SK-N-SH treated with all-trans-retinoic acid at 6 μM for 48 hours (cell line): ENCODE data around the gene TNFSF11.

Source experiments
- ARNTL ChIP-seq: fragments of 450-650 bp; formaldehyde crosslinking; IDR thresholded peaks from 2 replicates; pipeline ENCODE4 v1.5.0; 2020; ENCODE audit warnings: low read depth, mild to moderate bottlenecking, moderate library complexity, borderline replicate concordance
- BACH2 ChIP-seq: fragments of 250-450 bp; sonication (Bioruptor Pico); IDR thresholded peaks from 2 replicates; pipeline ENCODE4 v1.9.0; 2021; ENCODE audit warnings: mild to moderate bottlenecking, borderline replicate concordance
- CREB5 ChIP-seq: fragments of 250-450 bp; sonication (Bioruptor Pico); IDR thresholded peaks from 2 replicates; pipeline ENCODE4 v1.5.1; 2020; ENCODE audit warnings: low read depth, mild to moderate bottlenecking, moderate library complexity
- ESRRG ChIP-seq: fragments of 250-450 bp; sonication (Bioruptor Pico); IDR thresholded peaks from 2 replicates; pipeline ENCODE4 v1.6.1; 2021; ENCODE audit warnings: mild to moderate bottlenecking
- GLIS3 ChIP-seq: fragments of 250-450 bp; sonication (Bioruptor Pico); IDR thresholded peaks from 2 replicates; pipeline ENCODE4 v1.5.0; 2020; ENCODE audit warnings: mild to moderate bottlenecking, moderate library complexity
- PATZ1 ChIP-seq: fragments of 250-450 bp; sonication (Bioruptor Pico); IDR thresholded peaks from 2 replicates; pipeline ENCODE4 v1.8.0; 2020; ENCODE audit warnings: mild to moderate bottlenecking, moderate library complexity, borderline replicate concordance
- RARB ChIP-seq: fragments of 250-450 bp; sonication (Bioruptor Pico); IDR thresholded peaks from 2 replicates; pipeline ENCODE4 v1.8.0; 2021; ENCODE audit warnings: mild to moderate bottlenecking, moderate library complexity
- TOX ChIP-seq: fragments of 250-450 bp; sonication (Bioruptor Pico); IDR thresholded peaks from 2 replicates; pipeline ENCODE4 v1.8.0; 2021; ENCODE audit warnings: mild to moderate bottlenecking, moderate library complexity, borderline replicate concordance
- TSHZ2 ChIP-seq: fragments of 250-450 bp; sonication (Bioruptor Pico); IDR thresholded peaks from 2 replicates; pipeline ENCODE4 v1.5.0; 2020; ENCODE audit warnings: mild to moderate bottlenecking, moderate library complexity
- ZC3H10 ChIP-seq: fragments of 250-450 bp; sonication (Bioruptor Pico); IDR thresholded peaks from 2 replicates; pipeline ENCODE4 v1.5.1; 2021; ENCODE audit warnings: mild to moderate bottlenecking, moderate library complexity
- ZFP30 ChIP-seq: fragments of 450-650 bp; formaldehyde crosslinking; IDR thresholded peaks from 2 replicates; pipeline ENCODE4 v1.5.0; 2022; ENCODE audit warnings: mild to moderate bottlenecking, moderate library complexity
- ZNF565 ChIP-seq: fragments of 450-650 bp; formaldehyde crosslinking; conservative IDR thresholded peaks from 2 replicates; pipeline ENCODE4 v1.5.0; 2020; ENCODE audit warnings: low read depth, mild to moderate bottlenecking, moderate library complexity
- ZNF70 ChIP-seq: fragments of 450-650 bp; formaldehyde crosslinking; IDR thresholded peaks from 2 replicates; pipeline ENCODE4 v1.5.0; 2020; ENCODE audit warnings: mild to moderate bottlenecking, moderate library complexity

GRCh38 chr13:42638886-42639285 is 64.9 kb downstream of the TNFSF11 start:
- TF ChIP-seq ZNF565 (CRISPR knock-in tag): no peak
- TF ChIP-seq GLIS3 (CRISPR knock-in tag): no peak
- TF ChIP-seq ZNF70 (CRISPR knock-in tag): no peak
- no peak for TF ChIP-seq ESRRG (CRISPR knock-in tag)
- no peak for TF ChIP-seq PATZ1 (CRISPR knock-in tag)
- TF ChIP-seq BACH2 (CRISPR knock-in tag): no peak
- no peak for TF ChIP-seq ZC3H10
- TF ChIP-seq CREB5 (CRISPR knock-in tag): no peak
- TF ChIP-seq RARB (CRISPR knock-in tag): no peak
- TF ChIP-seq ZFP30 (CRISPR knock-in tag): no peak
- no peak for TF ChIP-seq TOX (CRISPR knock-in tag)
- no peak for TF ChIP-seq TSHZ2 (CRISPR knock-in tag)
- TF ChIP-seq ARNTL (CRISPR knock-in tag): no peak
